Mesenchymal stem cell (in vitro differentiated cells and primary cell): Measurements from ENCODE around the gene PLLP.

Source experiments
- DNase-seq: peaks from one replicate; pipeline ENCODE4 v3.0.0-alpha.2; 2013
- H2AFZ ChIP-seq: one replicate; pipeline ENCODE4 v1.6.1; 2013; ENCODE audit warnings: low read depth, mild to moderate bottlenecking, control low read depth, inconsistent platforms, low read length, moderate library complexity
- H2AK5ac ChIP-seq: 2 replicates; pipeline ENCODE4 v1.6.1; 2013; ENCODE audit warnings: low read length, moderate library complexity, mild to moderate bottlenecking, inconsistent platforms; ENCODE audit not compliant: severe bottlenecking
- H2BK120ac ChIP-seq: one replicate; pipeline ENCODE4 v1.6.1; 2013; ENCODE audit warnings: low read depth, mild to moderate bottlenecking, inconsistent platforms, low read length, moderate library complexity
- H2BK12ac ChIP-seq, 2 experiments: one replicate each; pipeline ENCODE4 v1.6.1; 2013; ENCODE audit warnings: inconsistent platforms in 2 of 2, low read length in 2 of 2, mild to moderate bottlenecking in 2 of 2, moderate library complexity in 2 of 2, control low read depth in 1 of 2
- H2BK15ac ChIP-seq: one replicate; pipeline ENCODE4 v1.6.1; 2013; ENCODE audit warnings: mild to moderate bottlenecking, low read depth, inconsistent platforms; ENCODE audit not compliant: poor library complexity, severe bottlenecking
- H2BK5ac ChIP-seq: 2 replicates; pipeline ENCODE4 v1.6.1; 2013; ENCODE audit warnings: low read depth, mild to moderate bottlenecking, low read length, control low read depth, inconsistent platforms; ENCODE audit not compliant: poor library complexity, severe bottlenecking
- H3K14ac ChIP-seq, 2 experiments: one replicate each; pipeline ENCODE4 v1.6.1; 2013; ENCODE audit warnings: inconsistent platforms in 2 of 2, low read length in 2 of 2, control low read depth in 1 of 2, mild to moderate bottlenecking in 1 of 2, moderate library complexity in 1 of 2
- H3K18ac ChIP-seq, 2 experiments: one replicate each; pipeline ENCODE4 v1.6.1; 2013; ENCODE audit warnings: inconsistent platforms in 2 of 2, low read length in 2 of 2, control low read depth in 1 of 2, low read depth in 1 of 2, mild to moderate bottlenecking in 1 of 2
- H3K23ac ChIP-seq, 2 experiments: one replicate each; pipeline ENCODE4 v1.6.1; 2013; ENCODE audit warnings: inconsistent platforms in 2 of 2, low read length in 2 of 2, mild to moderate bottlenecking in 2 of 2, moderate library complexity in 2 of 2, control low read depth in 1 of 2
- H3K27ac ChIP-seq: 2 replicates; pipeline ENCODE4 v1.5.1; 2013; ENCODE audit warnings: mild to moderate bottlenecking, moderate library complexity, low read length, control low read depth, inconsistent platforms; ENCODE audit not compliant: poor library complexity, severe bottlenecking
- H3K27me3 ChIP-seq, 2 experiments: 2 replicates each; pipeline versions ENCODE4 v1.6.1 to v1.7.0; 2013; ENCODE audit warnings: low read length in 2 of 2, mild to moderate bottlenecking in 2 of 2, moderate library complexity in 2 of 2, control low read depth in 1 of 2, inconsistent platforms in 1 of 2; ENCODE audit not compliant: control insufficient read depth in 1 of 2, insufficient read depth in 1 of 2
- H3K36me3 ChIP-seq, 2 experiments: 2 replicates each; pipeline versions ENCODE4 v1.6.1 to v1.7.0; 2013; ENCODE audit warnings: low read length in 2 of 2, control low read depth in 1 of 2, inconsistent platforms in 1 of 2, low read depth in 1 of 2, mild to moderate bottlenecking in 1 of 2; ENCODE audit not compliant: insufficient read depth in 2 of 2, control insufficient read depth in 1 of 2
- H3K4ac ChIP-seq, 2 experiments: one replicate each; pipeline ENCODE4 v1.6.1; 2013; ENCODE audit warnings: inconsistent platforms in 2 of 2, low read length in 2 of 2, mild to moderate bottlenecking in 2 of 2, moderate library complexity in 2 of 2, control low read depth in 1 of 2, low read depth in 1 of 2
- H3K4me1 ChIP-seq: 2 replicates; pipeline ENCODE4 v1.6.1; 2013; ENCODE audit warnings: low read depth, low read length, control low read depth; ENCODE audit not compliant: control insufficient read depth, insufficient read depth
- H3K4me2 ChIP-seq: 2 replicates; pipeline ENCODE4 v1.6.1; 2013; ENCODE audit warnings: low read length, mild to moderate bottlenecking, inconsistent platforms; ENCODE audit not compliant: poor library complexity, severe bottlenecking
- H3K4me3 ChIP-seq, 2 experiments: 2 replicates each; pipeline versions ENCODE4 v1.5.1 to v1.7.0; 2013; ENCODE audit warnings: low read length in 2 of 2, mild to moderate bottlenecking in 2 of 2, control low read depth in 1 of 2, low read depth in 1 of 2; ENCODE audit not compliant: insufficient read depth in 1 of 2
- H3K79me1 ChIP-seq: replicated peaks from 2 replicates; pipeline ENCODE4 v1.6.1; 2013; ENCODE audit warnings: mild to moderate bottlenecking, control low read depth, low read length, inconsistent platforms; ENCODE audit not compliant: poor library complexity, severe bottlenecking
- H3K9ac ChIP-seq: 2 replicates; pipeline ENCODE4 v1.7.0; 2013; ENCODE audit warnings: mild to moderate bottlenecking, low read length, moderate library complexity
- H3K9me3 ChIP-seq: 2 replicates; pipeline ENCODE4 v1.7.0; 2013; ENCODE audit warnings: mild to moderate bottlenecking, low read length; ENCODE audit not compliant: control insufficient read depth
- H4K8ac ChIP-seq: one replicate; pipeline ENCODE4 v1.6.1; 2013; ENCODE audit warnings: inconsistent platforms, mild to moderate bottlenecking, low read length, moderate library complexity
- H4K91ac ChIP-seq: one replicate; pipeline ENCODE4 v1.6.1; 2013; ENCODE audit warnings: mild to moderate bottlenecking, low read length, inconsistent platforms
- WGBS: methylation state at CpG from one replicate; pipeline ENCODE4 v1.1.7; 2013; ENCODE audit warnings: mixed read lengths; 5-methylcytosine and 5-hydroxymethylcytosine counted together

Gene PLLP

GRCh38 chr16:57283214-57283958 lies 1.1 kb downstream of the PLLP start:
- Histone ChIP-seq H2BK15ac (no peak overlapping the region), H3K9ac (no peak overlapping the region), H2BK120ac (no peak overlapping the region), H3K27ac (no peak overlapping the region), H3K4ac (no peak overlapping the region), H3K14ac (no peak overlapping the region), H2BK5ac (no peak overlapping the region), H3K79me1 (peaks cover 2% of the 10 kb centered on the region), H2BK12ac (no peak overlapping the region), H4K91ac (no peak overlapping the region), H3K4me2 (no peak overlapping the region), H3K9me3 (no peaks in the 10 kb centered on the region), H2AFZ (no peak overlapping the region), H3K36me3 (no peaks in the 10 kb centered on the region), H3K27me3 (peaks cover 5 to 57% of the 10 kb centered on the region in 2 experiments), H3K4me3 (peak overlapping the region in 1 of 2 experiments; percentile 64), H3K18ac (no peak overlapping the region), H3K23ac (no peak overlapping the region), H4K8ac (no peak overlapping the region), H3K4me1 (peaks cover 19% of the 10 kb centered on the region), H2AK5ac (peak overlapping the region; percentile 4)
- WGBS, result 65% methylated on average over 22 of the region's 24 CpGs
- no peak for DNase-seq

GRCh38 chr16:57282510-57283213 lies 1.8 kb downstream of the PLLP start:
- Histone ChIP-seq H4K8ac (no peak overlapping the region), H3K9ac (no peak overlapping the region), H3K18ac (no peak overlapping the region), H2AK5ac (peak overlapping the region; percentile 1), H2BK120ac (no peak overlapping the region), H3K4me1 (peaks cover 22% of the 10 kb centered on the region), H3K36me3 (no peaks in the 10 kb centered on the region), H3K9me3 (no peaks in the 10 kb centered on the region), H4K91ac (no peak overlapping the region), H3K14ac (no peak overlapping the region), H3K4me2 (no peak overlapping the region), H3K4ac (no peak overlapping the region), H2BK12ac (no peak overlapping the region), H3K23ac (no peak overlapping the region), H3K4me3 (no peak overlapping the region), H3K27me3 (peaks cover 5 to 57% of the 10 kb centered on the region in 2 experiments), H2BK5ac (no peak overlapping the region), H2AFZ (no peak overlapping the region), H3K79me1 (peaks cover 2% of the 10 kb centered on the region), H3K27ac (no peak overlapping the region), H2BK15ac (no peak overlapping the region)
- DNase-seq, result no peak
- WGBS, result 87% methylated on average over 8 of the region's 8 CpGs

GRCh38 chr16:57281791-57282190 lies 2.7 kb downstream of the PLLP start:
- Histone ChIP-seq H3K27ac (no peak overlapping the region), H3K4me2 (no peak overlapping the region), H3K79me1 (peaks cover 2% of the 10 kb centered on the region), H3K18ac (no peak overlapping the region), H4K8ac (no peak overlapping the region), H2BK5ac (no peak overlapping the region), H3K4ac (no peak overlapping the region), H3K36me3 (no peaks in the 10 kb centered on the region), H3K4me1 (peaks cover 22% of the 10 kb centered on the region), H3K9me3 (no peaks in the 10 kb centered on the region), H4K91ac (no peak overlapping the region), H3K27me3 (peaks cover 5 to 57% of the 10 kb centered on the region in 2 experiments), H3K23ac (no peak overlapping the region), H3K9ac (no peak overlapping the region), H3K4me3 (no peak overlapping the region), H2AFZ (no peak overlapping the region), H2BK12ac (no peak overlapping the region), H3K14ac (no peak overlapping the region), H2AK5ac (peak overlapping the region; percentile 10), H2BK15ac (no peak overlapping the region), H2BK120ac (no peak overlapping the region)
- no peak for DNase-seq
- 92% methylated on average over 3 of the region's 3 CpGs for WGBS

GRCh38 chr16:57279780-57280638 lies 4.5 kb downstream of the PLLP start:
- no peak overlapping the region for H4K8ac ChIP-seq
- H3K9ac ChIP-seq, result no peak overlapping the region
- DNase-seq, result no peak
- no peak overlapping the region for H3K23ac ChIP-seq
- H3K4me2 ChIP-seq, result no peak overlapping the region
- no peaks in the 10 kb centered on the region for H3K9me3 ChIP-seq
- H3K36me3 ChIP-seq, result no peaks in the 10 kb centered on the region
- H2BK5ac ChIP-seq, result no peak overlapping the region
- H3K4me1 ChIP-seq, result peaks cover 25% of the 10 kb centered on the region
- 67% methylated on average over 6 of the region's 7 CpGs for WGBS
- no peak overlapping the region for H2AFZ ChIP-seq
- H3K27ac ChIP-seq, result no peak overlapping the region
- peaks cover 2% of the 10 kb centered on the region for H3K79me1 ChIP-seq
- H4K91ac ChIP-seq, result no peak overlapping the region
- H3K4ac ChIP-seq, result no peak overlapping the region
- no peak overlapping the region for H3K18ac ChIP-seq
- no peak overlapping the region for H3K4me3 ChIP-seq
- no peak overlapping the region for H3K14ac ChIP-seq
- no peak overlapping the region for H2AK5ac ChIP-seq
- H2BK15ac ChIP-seq, result no peak overlapping the region
- H2BK120ac ChIP-seq, result no peak overlapping the region
- peaks cover 5 to 52% of the 10 kb centered on the region in 2 experiments for H3K27me3 ChIP-seq
- H2BK12ac ChIP-seq, result no peak overlapping the region
